Upper lobe of right lung (tissue), 1 donor: ENCODE measurements around the gene FGFRL1. TPM values are rescaled to one million over a fixed set of nuclear protein-coding genes. Genes with fewer than 3 reads are reported as not detected.

Experiments used
- ATAC-seq: fragments of 200-7000 bp; cut with Tn5 transposase; one replicate; pipeline ENCODE4 v1.9.1; 2020; ENCODE audit warnings: mild to moderate bottlenecking, moderate library complexity
- DNase-seq: peaks from one replicate; pipeline ENCODE4 v3.0.0-alpha.2; 2020
- H3K27ac ChIP-seq: fragments of 200-600 bp; one replicate; pipeline ENCODE4 v1.8.0; 2022
- H3K27me3 ChIP-seq: fragments of 200-600 bp; one replicate; pipeline ENCODE4 v1.8.0; 2022; ENCODE audit warnings: mild to moderate bottlenecking
- H3K36me3 ChIP-seq: fragments of 200-600 bp; one replicate; pipeline ENCODE4 v1.8.0; 2022
- H3K4me1 ChIP-seq: fragments of 200-600 bp; one replicate; pipeline ENCODE4 v1.8.0; 2022
- H3K4me3 ChIP-seq: fragments of 200-600 bp; one replicate; pipeline ENCODE4 v1.8.0; 2022; ENCODE audit warnings: mild to moderate bottlenecking
- H3K9me3 ChIP-seq: fragments of 200-600 bp; one replicate; pipeline ENCODE4 v1.8.0; 2022
- CTCF ChIP-seq: fragments of 200-600 bp; IDR thresholded peaks from one replicate; pipeline ENCODE4 v1.8.0; 2022; ENCODE audit warnings: antibody characterized with exemption
- intact Hi-C: fragments of 100-400 bp; cut with DNase I; formaldehyde crosslinking; loops from one replicate; pipeline ENCODE4 v1.11.0; 2022
- total RNA-seq: library from RNA; stranded (reverse); fragmentation: NEBNext Ultra II Directional; extraction: Animal tissue kit (Norgen Biotek cat#: 25700); gene quantifications from one replicate; pipeline ENCODE4 v1.2.1, GENCODE V29; 2021
- donor health status: DM: no; HTN: yes; CAD: no; lungs with severe emphysema.

FGFRL1 gene
- total RNA-seq, 1 donor from 2014 or later, result 25.2 TPM

- H3K27me3 ChIP-seq, result peaks cover 8% of the 10 kb centered on the region
- intact Hi-C loops, result no loop called here
- DNase-seq (peak; percentile 89), ATAC-seq (peak; percentile 87)
- no peaks in the 10 kb centered on the region for H3K36me3 ChIP-seq
- peaks cover 22% of the 10 kb centered on the region for H3K4me1 ChIP-seq
- peak overlapping the region; percentile 17 for H3K4me3 ChIP-seq
- no peaks in the 10 kb centered on the region for H3K9me3 ChIP-seq
- peak overlapping the region; percentile 86 for H3K27ac ChIP-seq
- no peak for TF ChIP-seq CTCF
Observed at GRCh38 chr4:992297-993110, 18.9 kb upstream of the FGFRL1 start.

GRCh38 chr4:993111-994029 is 18.1 kb upstream of the FGFRL1 start, which contains the start of gene SLC26A1:
TSS of gene SLC26A1 (minus strand) at chr4:993404. CDS start at chr4:991703, 1,701 bp downstream.
- no peaks in the 10 kb centered on the region for H3K36me3 ChIP-seq
- H3K4me3 ChIP-seq, result peak within 1 kb of the TSS; percentile 17
- peaks cover 17% of the 10 kb centered on the region for H3K4me1 ChIP-seq
- DNase-seq (no peak), ATAC-seq (no peak)
- no peaks in the 10 kb centered on the region for H3K9me3 ChIP-seq
- TF ChIP-seq CTCF, result no peak
- H3K27ac ChIP-seq, result peak within 1 kb of the TSS; percentile 86
- peaks cover 17% of the 10 kb centered on the region for H3K27me3 ChIP-seq
- intact Hi-C loops, result no loop called here

DNA sequence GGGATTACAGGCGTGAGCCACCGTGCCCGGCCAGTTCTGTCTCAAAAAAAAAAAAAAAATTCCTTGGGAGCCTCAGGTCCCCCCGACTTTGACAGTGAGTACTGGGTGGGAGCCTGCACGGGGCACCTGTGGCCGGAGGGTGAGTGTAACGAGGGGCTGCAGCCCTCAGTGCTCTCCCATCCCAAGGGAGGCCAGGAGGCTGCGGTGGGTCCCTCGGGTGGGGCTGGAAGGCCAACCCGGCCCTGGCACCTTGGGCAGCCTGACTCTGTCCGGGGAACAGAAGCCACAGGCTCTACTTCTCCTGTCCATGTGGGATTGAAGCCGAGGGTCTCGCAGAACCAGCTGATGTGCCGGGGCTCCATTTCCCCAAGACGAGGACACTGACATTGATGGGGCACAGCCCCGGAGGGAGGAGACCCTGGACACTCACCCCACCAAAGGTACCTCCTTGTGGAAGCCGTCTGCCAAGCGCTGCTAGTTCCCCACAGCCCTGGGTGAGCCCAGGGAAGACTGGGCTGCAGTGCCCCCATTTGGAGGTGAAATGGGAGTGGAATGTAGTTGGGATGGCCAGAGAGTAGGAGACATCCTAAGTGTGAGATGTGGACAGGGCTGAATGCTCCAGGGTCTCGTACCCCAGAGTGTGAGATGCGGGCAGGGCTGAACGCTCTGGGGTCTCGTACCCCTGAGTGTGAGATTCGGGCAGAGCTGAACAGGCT is 16.0 kb upstream of the FGFRL1 start:
- DNase-seq, result no peak

GRCh38 chr4:996030-996996 is 15.1 kb upstream of the FGFRL1 start:
- Histone ChIP-seq H3K27me3 (peaks cover 33% of the 10 kb centered on the region), H3K4me3 (no peak overlapping the region), H3K4me1 (peaks cover 17% of the 10 kb centered on the region), H3K9me3 (no peaks in the 10 kb centered on the region), H3K27ac (no peak overlapping the region), H3K36me3 (no peaks in the 10 kb centered on the region)
- no peak for TF ChIP-seq CTCF
- intact Hi-C loops, result no loop called here
- ATAC-seq (no peak), DNase-seq (no peak)

More for the DNA sequence above, 16.0 kb upstream of the FGFRL1 start:
- intact Hi-C loops, result no loop called here
- TF ChIP-seq CTCF, result no peak
- H3K4me3 ChIP-seq, result no peak overlapping the region
- peaks cover 24% of the 10 kb centered on the region for H3K27me3 ChIP-seq
- H3K9me3 ChIP-seq, result no peaks in the 10 kb centered on the region
- no peak overlapping the region for H3K27ac ChIP-seq
- no peak for ATAC-seq
- H3K4me1 ChIP-seq, result peaks cover 17% of the 10 kb centered on the region
- H3K36me3 ChIP-seq, result no peaks in the 10 kb centered on the region
